GM23248 (cell line): ENCODE results near the gene UNC13B.

Experiments
- EZH2 ChIP-seq: fragments of 200-600 bp; sonication (generic); IDR thresholded peaks from 2 replicates; pipeline ENCODE4 v1.6.1; 2018; ENCODE audit warnings: antibody characterized with exemption, mild to moderate bottlenecking; ENCODE audit not compliant: insufficient read depth, poor library complexity, severe bottlenecking
- EZH2phosphoT487 ChIP-seq: fragments of 200-600 bp; sonication (generic); IDR thresholded peaks from 2 replicates; pipeline ENCODE4 v1.6.1; 2018; ENCODE audit warnings: antibody characterized with exemption, moderate library complexity, mild to moderate bottlenecking, low read depth; ENCODE audit not compliant: insufficient read depth

- TF ChIP-seq EZH2 = no peak
- no peak for TF ChIP-seq EZH2phosphoT487
Observed at GRCh38 chr9:35190203-35190602, 28.4 kb downstream of the UNC13B start.
